ENCODE measurements around the gene MOB4. TPM values are rescaled to one million over a fixed set of nuclear protein-coding genes. Genes with fewer than 3 reads are reported as not detected.

Gene MOB4
- total RNA-seq, 6 donors from 2014 or later: 6.7 to 34.2 (median 17.9) TPM

- Histone ChIP-seq H3K9me3 (peaks cover 0 to 19% (median 14%) of the 10 kb centered on the region in 4 donors), H3K4me3 (no peak overlapping the region), H3K27ac (no peak overlapping the region), H3K27me3 (no peaks in the 10 kb centered on the region), H3K36me3 (peaks cover 26 to 66% (median 51%) of the 10 kb centered on the region in 4 donors), H3K4me1 (no peaks in the 10 kb centered on the region)
- 93 to 95% methylated on average over 2 of the region's 2 CpGs for WGBS, 2 donors
- ATAC-seq (ENCODE audit: low FRiP score in 2 of 2): no peak
- TF ChIP-seq EP300 (IDR thresholded peaks at IDR 0.05) (no peak), POLR2AphosphoS5 (IDR thresholded peaks at IDR 0.05) (no peak), CTCF (IDR thresholded peaks at IDR 0.05) (no peak), POLR2A (IDR thresholded peaks at IDR 0.05) (no peak)
- DNase-seq: no peak
Observed at GRCh38 chr2:197486175-197486574, 29.7 kb upstream of the MOB4 start.

- DNase-seq (no peak), ATAC-seq (ENCODE audit: low FRiP score in 2 of 2) (no peak)
- H3K27me3 ChIP-seq: no peaks in the 10 kb centered on the region
- TF ChIP-seq POLR2AphosphoS5 (IDR thresholded peaks at IDR 0.05) (no peak), CTCF (IDR thresholded peaks at IDR 0.05) (no peak), EP300 (IDR thresholded peaks at IDR 0.05) (no peak), POLR2A (IDR thresholded peaks at IDR 0.05) (no peak)
- 82 to 88% methylated on average over 2 to 4 of the region's 4 CpGs for WGBS, 2 donors
- H3K27ac ChIP-seq: no peak overlapping the region
- H3K4me1 ChIP-seq: no peaks in the 10 kb centered on the region
- peaks cover 0 to 16% (median 14%) of the 10 kb centered on the region in 4 donors for H3K9me3 ChIP-seq
- H3K36me3 ChIP-seq: peaks cover 30 to 72% (median 58%) of the 10 kb centered on the region in 4 donors
- H3K4me3 ChIP-seq: no peak overlapping the region
Observed at GRCh38 chr2:197487385-197487784, 28.5 kb upstream of the MOB4 start.

GRCh38 chr2:197495433-197496134, 20.3 kb upstream of the MOB4 start:
- TF ChIP-seq POLR2A (IDR thresholded peaks at IDR 0.05) (no peak), POLR2AphosphoS5 (IDR thresholded peaks at IDR 0.05) (no peak), EP300 (IDR thresholded peaks at IDR 0.05) (no peak), CTCF (IDR thresholded peaks at IDR 0.05) (no peak)
- ATAC-seq (ENCODE audit: low FRiP score in 2 of 2): no peak
- H3K9me3 ChIP-seq: no peaks in the 10 kb centered on the region
- H3K4me1 ChIP-seq: peaks cover 12 to 29% (median 20%) of the 10 kb centered on the region in 4 donors
- no peak overlapping the region for H3K4me3 ChIP-seq
- no peaks in the 10 kb centered on the region for H3K27me3 ChIP-seq
- 87 to 95% methylated on average over 2 of the region's 2 CpGs for WGBS, 2 donors
- no peak overlapping the region for H3K27ac ChIP-seq
- DNase-seq: no peak
- peaks cover 12 to 72% (median 42%) of the 10 kb centered on the region in 4 donors for H3K36me3 ChIP-seq

- Histone ChIP-seq H3K4me3 (no peak overlapping the region), H3K27me3 (no peaks in the 10 kb centered on the region), H3K4me1 (peaks cover 20 to 39% (median 29%) of the 10 kb centered on the region in 4 donors), H3K36me3 (peaks cover 12 to 61% (median 35%) of the 10 kb centered on the region in 4 donors), H3K27ac (no peak overlapping the region), H3K9me3 (no peaks in the 10 kb centered on the region)
- ATAC-seq (ENCODE audit: low FRiP score in 2 of 2) (no peak), DNase-seq (no peak)
- TF ChIP-seq POLR2A (IDR thresholded peaks at IDR 0.05) (no peak), EP300 (IDR thresholded peaks at IDR 0.05) (no peak), POLR2AphosphoS5 (IDR thresholded peaks at IDR 0.05) (no peak), CTCF (IDR thresholded peaks at IDR 0.05) (no peak)
Observed at GRCh38 chr2:197496695-197497094, 19.2 kb upstream of the MOB4 start.

GRCh38 chr2:197497326-197497725, 18.5 kb upstream of the MOB4 start:
- ATAC-seq (ENCODE audit: low FRiP score in 2 of 2) (no peak), DNase-seq (no peak)
- no peaks in the 10 kb centered on the region for H3K27me3 ChIP-seq
- TF ChIP-seq EP300 (IDR thresholded peaks at IDR 0.05) (no peak), CTCF (IDR thresholded peaks at IDR 0.05) (no peak), POLR2A (IDR thresholded peaks at IDR 0.05) (no peak)
- H3K4me3 ChIP-seq: no peak overlapping the region
- WGBS, 2 donors: 36 to 49% methylated on average over 2 of the region's 2 CpGs
- no peaks in the 10 kb centered on the region for H3K9me3 ChIP-seq
- H3K27ac ChIP-seq: no peak overlapping the region
- peaks cover 8 to 54% (median 29%) of the 10 kb centered on the region in 4 donors for H3K36me3 ChIP-seq
- H3K4me1 ChIP-seq: peaks cover 27 to 44% (median 35%) of the 10 kb centered on the region in 4 donors

All from upper lobe of left lung (tissue), 6 donors.